HFF-Myc (cell line): Measurements from ENCODE around the gene USP9X.

Experiments used
- DNase-seq: peaks from one replicate; pipeline ENCODE4 v3.0.0-alpha.2; 2011; ENCODE audit warnings: low read depth; ENCODE audit errors: extremely low read depth
- H3K4me3 ChIP-seq: replicated peaks from 2 replicates; pipeline ENCODE4 v1.5.1; 2011; ENCODE audit warnings: low read depth, mild to moderate bottlenecking, control low read depth, low read length
- CTCF ChIP-seq: IDR thresholded peaks from 2 replicates; pipeline ENCODE4 v1.5.1; 2012; ENCODE audit warnings: mild to moderate bottlenecking, low read depth, low read length, control low read depth; ENCODE audit errors: missing control alignments

USP9X gene

GRCh38 chrX:41084044-41084892 is 977 bp upstream of the USP9X start:
- no peak for TF ChIP-seq CTCF
- peak overlapping the region; percentile 74 for H3K4me3 ChIP-seq

GRCh38 chrX:41085512-41085877 is 250 bp downstream of the USP9X start:
- peak overlapping the region; percentile 74 for H3K4me3 ChIP-seq
- TF ChIP-seq CTCF: no peak
- no peak for DNase-seq

More at GRCh38 chrX:41084044-41084892, 977 bp upstream of the USP9X start:
- peak; percentile 75 for DNase-seq

- no peak for TF ChIP-seq CTCF
- DNase-seq: no peak
- H3K4me3 ChIP-seq: peak overlapping the region; percentile 74
Observed at GRCh38 chrX:41085878-41086626, 807 bp downstream of the USP9X start.

GRCh38 chrX:41086627-41086932 is 1.3 kb downstream of the USP9X start:
- TF ChIP-seq CTCF: no peak
- peak overlapping the region; percentile 74 for H3K4me3 ChIP-seq
- DNase-seq: no peak

- H3K4me3 ChIP-seq: peak overlapping the region; percentile 74
- no peak for DNase-seq
- no peak for TF ChIP-seq CTCF
Observed at GRCh38 chrX:41087201-41087600, 2.0 kb downstream of the USP9X start.

- no peak overlapping the region for H3K4me3 ChIP-seq
- no peak for DNase-seq
- no peak for TF ChIP-seq CTCF
Observed at GRCh38 chrX:41090568-41091238, 5.5 kb downstream of the USP9X start.
